ENCODE data around the gene HOXB7. TPM values are rescaled to one million over a fixed set of nuclear protein-coding genes. Genes with fewer than 3 reads are reported as not detected.

HOXB7 gene
- total and polyA plus RNA-seq, 7 donors: 1.1 to 67.3 (median 6.6) TPM

DNA sequence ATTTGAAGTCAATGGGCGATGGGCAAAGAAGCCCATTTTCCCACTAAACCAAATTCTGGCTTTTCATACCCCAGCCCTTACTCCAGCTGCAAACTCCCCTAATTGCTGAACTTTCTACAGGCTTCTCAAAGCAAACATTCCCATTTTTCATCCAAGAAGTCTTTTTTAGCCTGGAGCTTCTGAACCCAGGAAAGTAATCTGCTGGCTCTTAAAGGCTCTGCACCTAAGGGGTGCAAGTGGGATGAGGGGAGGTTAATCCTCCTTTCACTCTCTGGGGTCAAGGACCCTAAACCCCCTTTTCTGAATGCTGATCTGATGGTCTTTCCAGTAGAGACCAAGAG is 2.4 kb downstream of the HOXB7 start:
- no peak overlapping the region for H3K4me3 ChIP-seq
- H3K36me3 ChIP-seq: peaks cover 0 to 34% (median 7%) of the 10 kb centered on the region in 4 donors
- TF ChIP-seq EP300 (IDR thresholded peaks at IDR 0.05) (no peak), POLR2AphosphoS5 (IDR thresholded peaks at IDR 0.05) (no peak), POLR2A (IDR thresholded peaks at IDR 0.05) (no peak)
- TF ChIP-seq, protein P1, sequence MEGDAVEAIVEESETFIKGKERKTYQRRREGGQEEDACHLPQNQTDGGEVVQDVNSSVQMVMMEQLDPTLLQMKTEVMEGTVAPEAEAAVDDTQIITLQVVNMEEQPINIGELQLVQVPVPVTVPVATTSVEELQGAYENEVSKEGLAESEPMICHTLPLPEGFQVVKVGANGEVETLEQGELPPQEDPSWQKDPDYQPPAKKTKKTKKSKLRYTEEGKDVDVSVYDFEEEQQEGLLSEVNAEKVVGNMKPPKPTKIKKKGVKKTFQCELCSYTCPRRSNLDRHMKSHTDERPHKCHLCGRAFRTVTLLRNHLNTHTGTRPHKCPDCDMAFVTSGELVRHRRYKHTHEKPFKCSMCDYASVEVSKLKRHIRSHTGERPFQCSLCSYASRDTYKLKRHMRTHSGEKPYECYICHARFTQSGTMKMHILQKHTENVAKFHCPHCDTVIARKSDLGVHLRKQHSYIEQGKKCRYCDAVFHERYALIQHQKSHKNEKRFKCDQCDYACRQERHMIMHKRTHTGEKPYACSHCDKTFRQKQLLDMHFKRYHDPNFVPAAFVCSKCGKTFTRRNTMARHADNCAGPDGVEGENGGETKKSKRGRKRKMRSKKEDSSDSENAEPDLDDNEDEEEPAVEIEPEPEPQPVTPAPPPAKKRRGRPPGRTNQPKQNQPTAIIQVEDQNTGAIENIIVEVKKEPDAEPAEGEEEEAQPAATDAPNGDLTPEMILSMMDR (IDR thresholded peaks at IDR 0.05): no peak
- no peak overlapping the region for H3K27ac ChIP-seq
- H3K27me3 ChIP-seq: peaks cover 21 to 50% (median 23%) of the 10 kb centered on the region in 3 donors
- no peak for DNase-seq
- peaks cover 0 to 47% (median 36%) of the 10 kb centered on the region in 4 donors for H3K4me1 ChIP-seq
- H3K9me3 ChIP-seq: no peaks in the 10 kb centered on the region
- 100% methylated on average over 1 of the region's 1 CpG for WGBS, 2 donors
- intact Hi-C loops (cut with DNase I): no loop called here

- H3K27ac ChIP-seq: no peak overlapping the region
- 94 to 96% methylated on average over 9 of the region's 9 CpGs for WGBS, 2 donors
- H3K9me3 ChIP-seq: no peaks in the 10 kb centered on the region
- H3K36me3 ChIP-seq: peaks cover 0 to 34% (median 7%) of the 10 kb centered on the region in 4 donors
- intact Hi-C loops (cut with DNase I): no loop called here
- TF ChIP-seq, protein P1 (IDR thresholded peaks at IDR 0.05): no peak
- no peak for TF ChIP-seq POLR2A (IDR thresholded peaks at IDR 0.05)
- no peak for TF ChIP-seq EP300 (IDR thresholded peaks at IDR 0.05)
- no peak for TF ChIP-seq POLR2AphosphoS5 (IDR thresholded peaks at IDR 0.05)
- no peak for DNase-seq
- H3K27me3 ChIP-seq: peaks cover 7 to 36% (median 10%) of the 10 kb centered on the region in 3 donors
- H3K4me1 ChIP-seq: peaks cover 0 to 47% (median 31%) of the 10 kb centered on the region in 4 donors
- H3K4me3 ChIP-seq: no peak overlapping the region
Measured at GRCh38 chr17:48606892-48607614, 3.8 kb downstream of the HOXB7 start.

DNA sequence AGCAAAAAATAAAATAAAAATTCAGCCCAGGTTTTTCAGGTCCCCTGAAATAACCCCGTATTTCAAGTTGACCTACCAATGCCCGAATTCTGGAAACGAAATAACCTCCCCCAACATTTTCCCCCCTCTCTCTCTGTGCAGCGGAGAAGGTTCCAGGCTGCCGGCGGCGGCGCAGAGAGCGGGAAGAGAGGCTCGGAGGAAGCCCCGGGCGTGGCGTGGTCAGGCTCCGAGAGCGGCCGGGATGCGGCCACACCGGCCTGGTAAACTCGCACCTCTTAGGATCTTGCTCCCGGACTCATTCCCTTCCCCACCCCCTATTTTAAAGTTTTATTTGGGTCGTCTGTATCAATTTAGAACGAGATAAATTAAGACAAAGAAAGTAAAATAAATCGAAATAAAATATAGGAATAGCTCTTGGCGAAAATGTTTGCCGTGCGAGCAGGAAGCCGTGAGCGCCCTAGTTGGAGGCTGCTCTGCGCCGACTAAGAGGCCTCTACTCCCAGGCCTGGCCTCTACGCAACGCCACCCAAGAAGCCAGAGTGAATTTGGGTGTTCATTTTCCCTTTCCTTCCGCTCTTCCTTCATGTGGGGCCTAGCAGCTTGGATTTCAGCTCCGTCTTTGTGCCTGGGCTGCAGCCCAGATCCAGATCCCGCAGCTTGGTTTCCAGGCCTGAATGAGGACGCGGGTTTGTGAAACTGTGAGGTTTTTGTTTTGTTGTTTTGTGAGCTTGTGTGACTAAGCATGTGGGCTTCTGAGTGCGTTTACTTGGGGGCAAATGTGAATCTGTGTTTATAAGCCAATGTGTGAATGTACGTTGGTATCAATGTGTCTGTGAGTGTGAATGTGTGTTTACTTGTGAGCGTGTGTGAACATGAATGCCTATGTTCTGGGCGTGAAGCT is 4.6 kb downstream of the HOXB7 start:
- Histone ChIP-seq H3K9me3 (no peaks in the 10 kb centered on the region), H3K36me3 (peaks cover 0 to 34% (median 7%) of the 10 kb centered on the region in 4 donors), H3K27ac (no peak overlapping the region), H3K4me3 (no peak overlapping the region), H3K4me1 (peaks cover 0 to 47% (median 31%) of the 10 kb centered on the region in 4 donors), H3K27me3 (peaks cover 0 to 28% (median 4%) of the 10 kb centered on the region in 3 donors)
- intact Hi-C loops (cut with DNase I): no loop called here
- WGBS, 2 donors: 90 to 94% methylated on average over 41 of the region's 41 CpGs
- DNase-seq: no peak
- TF ChIP-seq POLR2A (IDR thresholded peaks at IDR 0.05): no peak
- no peak for TF ChIP-seq POLR2AphosphoS5 (IDR thresholded peaks at IDR 0.05)
- no peak for TF ChIP-seq EP300 (IDR thresholded peaks at IDR 0.05)
- TF ChIP-seq, protein P1 (IDR thresholded peaks at IDR 0.05): no peak

DNA sequence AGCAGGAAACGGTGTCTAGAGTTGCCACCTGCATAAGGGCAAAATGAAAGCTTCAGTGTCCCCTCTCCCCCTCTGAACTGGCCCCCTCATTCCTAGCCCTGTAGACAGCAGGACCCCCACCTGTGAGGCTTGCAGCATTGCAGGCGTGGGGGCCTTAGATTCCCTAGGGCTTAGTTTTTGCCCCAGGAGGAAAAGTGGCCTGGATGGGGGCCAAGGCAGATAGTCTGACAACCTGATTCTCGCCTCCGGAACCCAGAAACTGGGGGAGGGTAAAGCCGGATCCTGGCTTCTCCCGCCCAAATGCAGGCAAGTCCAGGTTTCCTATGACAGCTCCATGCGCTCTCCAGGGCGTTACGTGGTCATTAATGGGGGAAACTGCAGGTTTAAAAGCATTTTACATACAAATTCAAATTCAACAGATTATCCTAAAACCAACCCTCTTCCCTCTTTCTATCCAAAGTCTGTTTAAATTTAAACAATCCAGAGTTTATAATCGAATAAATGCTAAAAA is 5.4 kb downstream of the HOXB7 start:
- no peaks in the 10 kb centered on the region for H3K9me3 ChIP-seq
- intact Hi-C loops (cut with DNase I): no loop called here
- WGBS, 2 donors: 78 to 81% methylated on average over 10 of the region's 10 CpGs
- peaks cover 0 to 47% (median 34%) of the 10 kb centered on the region in 4 donors for H3K4me1 ChIP-seq
- peaks cover 0 to 34% (median 7%) of the 10 kb centered on the region in 4 donors for H3K36me3 ChIP-seq
- TF ChIP-seq, protein P1 (IDR thresholded peaks at IDR 0.05): no peak
- no peak for TF ChIP-seq POLR2AphosphoS5 (IDR thresholded peaks at IDR 0.05)
- no peak for TF ChIP-seq POLR2A (IDR thresholded peaks at IDR 0.05)
- no peak for TF ChIP-seq EP300 (IDR thresholded peaks at IDR 0.05)
- peak overlapping the region in 3 of 4 donors; percentile 62 to 99 (median 67) for H3K27ac ChIP-seq
- H3K27me3 ChIP-seq: peaks cover 0 to 20% (median 4%) of the 10 kb centered on the region in 3 donors
- DNase-seq: no peak
- H3K4me3 ChIP-seq: peak overlapping the region in 3 of 4 donors; percentile 33 to 43 (median 42)

Data from sigmoid colon (tissue), 7 donors.